Upper lobe of left lung (tissue), 4 donors: ENCODE measurements around the gene REPIN1.

Source experiments
- EP300 ChIP-seq, 4 donors: sonication (generic); formaldehyde crosslinking; IDR thresholded peaks; one replicate each; pipeline ENCODE4 v1.5.1; 2017; ENCODE audit warnings: antibody characterized with exemption in 4 of 4, control low read depth in 2 of 4
- POLR2A ChIP-seq, 4 donors: fragments of 450-650 bp; IDR thresholded peaks; one replicate each; pipeline ENCODE4 v1.5.1; 2016 to 2017; ENCODE audit warnings: antibody characterized with exemption in 4 of 4, mild to moderate bottlenecking in 2 of 4
- TF ChIP-seq, protein P1 (sequence below), 6 experiments: fragments of 450-650 bp in 4 of 6; fragments of 200-600 bp in 2 of 6; sonication (generic) in 2 of 6; IDR thresholded peaks; one replicate each; pipeline ENCODE4 v1.5.1; 2016 to 2019; ENCODE audit warnings: antibody characterized with exemption in 6 of 6

- TF ChIP-seq POLR2A (IDR thresholded peaks at IDR 0.05) (no peak), EP300 (IDR thresholded peaks at IDR 0.05) (no peak)
- TF ChIP-seq, protein P1, sequence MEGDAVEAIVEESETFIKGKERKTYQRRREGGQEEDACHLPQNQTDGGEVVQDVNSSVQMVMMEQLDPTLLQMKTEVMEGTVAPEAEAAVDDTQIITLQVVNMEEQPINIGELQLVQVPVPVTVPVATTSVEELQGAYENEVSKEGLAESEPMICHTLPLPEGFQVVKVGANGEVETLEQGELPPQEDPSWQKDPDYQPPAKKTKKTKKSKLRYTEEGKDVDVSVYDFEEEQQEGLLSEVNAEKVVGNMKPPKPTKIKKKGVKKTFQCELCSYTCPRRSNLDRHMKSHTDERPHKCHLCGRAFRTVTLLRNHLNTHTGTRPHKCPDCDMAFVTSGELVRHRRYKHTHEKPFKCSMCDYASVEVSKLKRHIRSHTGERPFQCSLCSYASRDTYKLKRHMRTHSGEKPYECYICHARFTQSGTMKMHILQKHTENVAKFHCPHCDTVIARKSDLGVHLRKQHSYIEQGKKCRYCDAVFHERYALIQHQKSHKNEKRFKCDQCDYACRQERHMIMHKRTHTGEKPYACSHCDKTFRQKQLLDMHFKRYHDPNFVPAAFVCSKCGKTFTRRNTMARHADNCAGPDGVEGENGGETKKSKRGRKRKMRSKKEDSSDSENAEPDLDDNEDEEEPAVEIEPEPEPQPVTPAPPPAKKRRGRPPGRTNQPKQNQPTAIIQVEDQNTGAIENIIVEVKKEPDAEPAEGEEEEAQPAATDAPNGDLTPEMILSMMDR (IDR thresholded peaks at IDR 0.05) = no peak
Measured at GRCh38 chr7:150412518-150413488, 44.2 kb downstream of the REPIN1 start.
